ENCODE results near the gene PTN.

The PTN gene

DNA sequence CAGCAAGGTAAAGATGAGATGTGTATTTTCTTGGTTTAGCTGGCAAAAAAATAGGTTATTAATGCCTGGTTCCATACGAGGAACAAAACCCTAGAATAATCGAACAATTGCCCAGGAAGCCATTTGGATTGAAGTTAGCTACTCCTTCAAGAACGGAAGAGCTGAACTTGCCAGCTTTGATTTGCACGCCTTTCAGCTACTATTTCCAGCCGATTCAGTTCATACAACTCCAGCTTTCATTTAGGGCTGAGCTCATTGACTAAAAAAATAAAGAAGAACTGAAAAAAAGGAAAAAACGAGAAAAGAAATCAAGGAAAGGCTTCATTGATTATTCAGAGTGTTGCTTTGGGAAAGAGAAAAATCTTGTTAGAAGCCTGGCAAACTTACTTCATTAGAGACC, 60.4 kb downstream of the PTN start:
- no peak overlapping the region for H3K4me2 ChIP-seq (ENCODE audit: low read depth, low read length, poor library complexity, severe bottlenecking)
- H3K36me3 ChIP-seq (ENCODE audit: insufficient read depth, low read length): no peaks in the 10 kb centered on the region
- no peaks in the 10 kb centered on the region for H3K9me2 ChIP-seq (replicated peaks; ENCODE audit: low read depth, low read length)
- no peaks in the 10 kb centered on the region for H4K20me1 ChIP-seq (ENCODE audit: insufficient read depth, low read length, poor library complexity, severe bottlenecking)
- no peak overlapping the region for H2AFZ ChIP-seq (ENCODE audit: low read length)
- 0 out of 2 replicates have a peak, but pooled peaks cover 3% of the 10 kb centered on the region for H3K9me3 ChIP-seq (ENCODE audit: insufficient read depth, low read depth, low read length)
- no peak for TF ChIP-seq EZH2phosphoT487 (IDR thresholded peaks at IDR 0.05; ENCODE audit: borderline replicate concordance)
- TF ChIP-seq, protein P1, sequence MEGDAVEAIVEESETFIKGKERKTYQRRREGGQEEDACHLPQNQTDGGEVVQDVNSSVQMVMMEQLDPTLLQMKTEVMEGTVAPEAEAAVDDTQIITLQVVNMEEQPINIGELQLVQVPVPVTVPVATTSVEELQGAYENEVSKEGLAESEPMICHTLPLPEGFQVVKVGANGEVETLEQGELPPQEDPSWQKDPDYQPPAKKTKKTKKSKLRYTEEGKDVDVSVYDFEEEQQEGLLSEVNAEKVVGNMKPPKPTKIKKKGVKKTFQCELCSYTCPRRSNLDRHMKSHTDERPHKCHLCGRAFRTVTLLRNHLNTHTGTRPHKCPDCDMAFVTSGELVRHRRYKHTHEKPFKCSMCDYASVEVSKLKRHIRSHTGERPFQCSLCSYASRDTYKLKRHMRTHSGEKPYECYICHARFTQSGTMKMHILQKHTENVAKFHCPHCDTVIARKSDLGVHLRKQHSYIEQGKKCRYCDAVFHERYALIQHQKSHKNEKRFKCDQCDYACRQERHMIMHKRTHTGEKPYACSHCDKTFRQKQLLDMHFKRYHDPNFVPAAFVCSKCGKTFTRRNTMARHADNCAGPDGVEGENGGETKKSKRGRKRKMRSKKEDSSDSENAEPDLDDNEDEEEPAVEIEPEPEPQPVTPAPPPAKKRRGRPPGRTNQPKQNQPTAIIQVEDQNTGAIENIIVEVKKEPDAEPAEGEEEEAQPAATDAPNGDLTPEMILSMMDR (conservative IDR thresholded peaks at IDR 0.05; ENCODE audit: low read length): no peak
- H3K27me3 ChIP-seq (ENCODE audit: insufficient read depth, low read length, poor library complexity, severe bottlenecking): no peaks in the 10 kb centered on the region
- H3K79me2 ChIP-seq (ENCODE audit: insufficient read depth, low read length): no peaks in the 10 kb centered on the region
- H3K4me1 ChIP-seq (ENCODE audit: insufficient read depth, low read length, poor library complexity, severe bottlenecking): no peaks in the 10 kb centered on the region
- no peak overlapping the region for H3K4me3 ChIP-seq (ENCODE audit: low read length, poor library complexity, severe bottlenecking)
- H3F3A ChIP-seq (ENCODE audit: low read depth): no peaks in the 10 kb centered on the region
- H3K9ac ChIP-seq (ENCODE audit: low read depth, low read length, poor library complexity, severe bottlenecking): no peak overlapping the region

DNA sequence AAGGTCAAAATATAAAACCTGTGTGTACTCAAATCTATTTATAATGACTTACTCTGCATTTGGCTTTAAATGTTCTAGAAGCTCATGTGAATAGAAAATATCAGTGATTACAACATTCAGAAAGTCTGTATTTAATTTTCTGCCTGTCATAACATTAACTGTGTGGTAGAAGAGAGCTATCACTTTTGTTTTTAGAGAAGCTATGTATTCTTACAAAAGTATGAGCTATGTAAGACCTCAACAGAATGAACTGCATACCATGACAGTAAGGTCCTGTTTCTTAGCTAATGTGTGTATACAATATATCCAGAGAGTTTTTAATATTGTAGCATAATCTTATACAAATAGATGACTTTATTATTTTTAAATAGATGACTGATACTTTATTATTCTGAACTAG, 61.5 kb downstream of the PTN start:
- H2AFZ ChIP-seq (ENCODE audit: low read length): no peak overlapping the region
- H3K4me2 ChIP-seq (ENCODE audit: low read depth, low read length, poor library complexity, severe bottlenecking): no peak overlapping the region
- H3K9ac ChIP-seq (ENCODE audit: low read depth, low read length, poor library complexity, severe bottlenecking): no peak overlapping the region
- no peaks in the 10 kb centered on the region for H4K20me1 ChIP-seq (ENCODE audit: insufficient read depth, low read length, poor library complexity, severe bottlenecking)
- no peak for TF ChIP-seq EZH2phosphoT487 (IDR thresholded peaks at IDR 0.05; ENCODE audit: borderline replicate concordance)
- TF ChIP-seq, protein P1 (conservative IDR thresholded peaks at IDR 0.05; ENCODE audit: low read length): no peak
- no peaks in the 10 kb centered on the region for H3K4me1 ChIP-seq (ENCODE audit: insufficient read depth, low read length, poor library complexity, severe bottlenecking)
- 0 out of 2 replicates have a peak, but pooled peaks cover 3% of the 10 kb centered on the region for H3K9me3 ChIP-seq (ENCODE audit: insufficient read depth, low read depth, low read length)
- H3K36me3 ChIP-seq (ENCODE audit: insufficient read depth, low read length): no peaks in the 10 kb centered on the region
- H3K79me2 ChIP-seq (ENCODE audit: insufficient read depth, low read length): no peaks in the 10 kb centered on the region
- no peaks in the 10 kb centered on the region for H3F3A ChIP-seq (ENCODE audit: low read depth)
- H3K4me3 ChIP-seq (ENCODE audit: low read length, poor library complexity, severe bottlenecking): no peak overlapping the region
- no peaks in the 10 kb centered on the region for H3K27me3 ChIP-seq (ENCODE audit: insufficient read depth, low read length, poor library complexity, severe bottlenecking)
- H3K9me2 ChIP-seq (replicated peaks; ENCODE audit: low read depth, low read length): no peaks in the 10 kb centered on the region

DNA sequence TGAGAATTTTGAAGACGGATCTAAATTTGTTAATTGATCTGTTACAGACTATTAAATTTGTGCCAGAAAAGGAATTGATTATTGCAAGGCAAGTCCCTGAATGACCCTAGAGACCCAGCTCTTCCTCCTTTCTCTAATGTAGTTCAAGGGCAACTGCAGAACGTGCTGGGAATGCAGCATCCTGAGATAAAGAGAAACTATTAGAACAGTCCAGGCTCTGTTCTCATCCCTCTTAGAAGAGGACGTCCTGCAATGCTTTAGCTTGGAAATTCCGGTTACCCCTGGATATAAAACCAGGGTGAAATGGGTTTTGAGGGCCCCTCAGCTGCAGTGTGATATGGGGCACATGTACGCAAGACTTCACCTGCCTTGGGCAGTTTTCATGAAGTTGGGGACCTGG, 67.3 kb downstream of the PTN start:
- H3K9ac ChIP-seq (ENCODE audit: low read depth, low read length, poor library complexity, severe bottlenecking): no peak overlapping the region
- no peaks in the 10 kb centered on the region for H3K4me1 ChIP-seq (ENCODE audit: insufficient read depth, low read length, poor library complexity, severe bottlenecking)
- no peaks in the 10 kb centered on the region for H3K27me3 ChIP-seq (ENCODE audit: insufficient read depth, low read length, poor library complexity, severe bottlenecking)
- H3K9me3 ChIP-seq (ENCODE audit: insufficient read depth, low read depth, low read length): no peaks in the 10 kb centered on the region
- TF ChIP-seq, protein P1 (conservative IDR thresholded peaks at IDR 0.05; ENCODE audit: low read length): no peak
- TF ChIP-seq EZH2phosphoT487 (IDR thresholded peaks at IDR 0.05; ENCODE audit: borderline replicate concordance): no peak
- no peaks in the 10 kb centered on the region for H3K9me2 ChIP-seq (replicated peaks; ENCODE audit: low read depth, low read length)
- no peak overlapping the region for H3K4me2 ChIP-seq (ENCODE audit: low read depth, low read length, poor library complexity, severe bottlenecking)
- H3K79me2 ChIP-seq (ENCODE audit: insufficient read depth, low read length): no peaks in the 10 kb centered on the region
- H3F3A ChIP-seq (ENCODE audit: low read depth): no peaks in the 10 kb centered on the region
- H4K20me1 ChIP-seq (ENCODE audit: insufficient read depth, low read length, poor library complexity, severe bottlenecking): no peaks in the 10 kb centered on the region
- no peak overlapping the region for H2AFZ ChIP-seq (ENCODE audit: low read length)
- H3K36me3 ChIP-seq (ENCODE audit: insufficient read depth, low read length): no peaks in the 10 kb centered on the region
- no peak overlapping the region for H3K4me3 ChIP-seq (ENCODE audit: low read length, poor library complexity, severe bottlenecking)
